ACC112 (cell line): ENCODE data around the gene ANXA4.
"Not testable (repeated sequence)": the region's sequence is repeated elsewhere in the genome, so short reads cannot be mapped to it uniquely, and the experiment has no call there.

Experiments
- H2AFZ ChIP-seq: fragments of 200-600 bp; sonication (generic); one replicate; pipeline ENCODE4 v1.6.0; 2017; ENCODE audit warnings: antibody characterized with exemption, low read length; ENCODE audit not compliant: unreplicated experiment
- H3K27ac ChIP-seq: fragments of 200-600 bp; sonication (generic); 2 replicates; pipeline ENCODE4 v1.5.1; 2014; ENCODE audit warnings: low read depth, mild to moderate bottlenecking, antibody characterized with exemption, low read length, moderate library complexity
- H3K27me3 ChIP-seq: fragments of 200-600 bp; sonication (generic); 2 replicates; pipeline ENCODE4 v1.6.1; 2014; ENCODE audit warnings: mild to moderate bottlenecking, antibody characterized with exemption, low read length, moderate library complexity, mixed read lengths; ENCODE audit not compliant: insufficient read depth
- H3K36me3 ChIP-seq: fragments of 200-600 bp; sonication (generic); 2 replicates; pipeline ENCODE4 v1.6.1; 2016; ENCODE audit warnings: mild to moderate bottlenecking, antibody characterized with exemption, low read length, moderate library complexity, mixed read lengths; ENCODE audit not compliant: insufficient read depth
- H3K4me1 ChIP-seq: fragments of 200-600 bp; sonication (generic); one replicate; pipeline ENCODE4 v1.6.1; 2016; ENCODE audit warnings: low read length, mixed read lengths; ENCODE audit not compliant: insufficient read depth, unreplicated experiment, control insufficient read depth
- H3K4me3 ChIP-seq: fragments of 200-600 bp; sonication (generic); 2 replicates; pipeline ENCODE4 v1.5.1; 2014; ENCODE audit warnings: mild to moderate bottlenecking, low read depth, low read length
- H3K79me2 ChIP-seq: fragments of 200-600 bp; sonication (generic); one replicate; pipeline ENCODE4 v1.6.0; 2016; ENCODE audit warnings: low read length; ENCODE audit not compliant: control insufficient read depth, unreplicated experiment, insufficient read depth

The ANXA4 gene

DNA sequence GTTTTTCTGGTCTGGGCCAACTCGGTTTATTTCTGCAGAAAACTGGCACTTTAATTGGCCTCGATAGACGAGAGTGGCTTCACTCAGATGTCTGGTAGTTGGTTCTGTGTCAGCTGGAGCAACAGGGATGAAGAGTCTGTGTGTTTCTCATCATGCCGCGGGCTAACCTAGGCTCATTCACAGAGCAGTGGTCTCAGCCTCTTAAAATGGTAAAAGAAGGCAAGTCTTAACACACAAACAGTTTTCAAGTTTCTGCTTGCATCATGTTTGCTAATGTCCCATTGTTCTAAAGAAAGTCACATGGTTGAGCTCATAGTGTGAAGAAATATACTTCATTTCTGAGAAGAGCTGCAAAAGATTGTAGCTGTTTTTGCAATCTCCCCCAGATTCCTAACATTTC, 37.5 kb upstream of the ANXA4 start:
- no peak overlapping the region for H2AFZ ChIP-seq
- H3K36me3 ChIP-seq, result no peaks in the 10 kb centered on the region
- no peaks in the 10 kb centered on the region for H3K27me3 ChIP-seq
- no peaks in the 10 kb centered on the region for H3K79me2 ChIP-seq
- no peak overlapping the region for H3K27ac ChIP-seq
- no peaks in the 10 kb centered on the region for H3K4me1 ChIP-seq
- no peak overlapping the region for H3K4me3 ChIP-seq

GRCh38 chr2:69709290-69709689, 32.6 kb upstream of the ANXA4 start:
- H3K4me1 ChIP-seq, result no peaks in the 10 kb centered on the region

GRCh38 chr2:69711971-69712370, 30.0 kb upstream of the ANXA4 start:
- Histone ChIP-seq H3K4me1 (peaks cover 6% of the 10 kb centered on the region), H3K36me3 (no peaks in the 10 kb centered on the region), H3K27ac (no peak overlapping the region), H3K79me2 (no peaks in the 10 kb centered on the region), H3K4me3 (no peak overlapping the region), H3K27me3 (no peaks in the 10 kb centered on the region), H2AFZ (no peak overlapping the region)

More at GRCh38 chr2:69709290-69709689, 32.6 kb upstream of the ANXA4 start:
- no peak overlapping the region for H3K4me3 ChIP-seq
- no peaks in the 10 kb centered on the region for H3K36me3 ChIP-seq
- no peaks in the 10 kb centered on the region for H3K27me3 ChIP-seq
- no peak overlapping the region for H3K27ac ChIP-seq
- H3K79me2 ChIP-seq, result no peaks in the 10 kb centered on the region
- no peak overlapping the region for H2AFZ ChIP-seq

DNA sequence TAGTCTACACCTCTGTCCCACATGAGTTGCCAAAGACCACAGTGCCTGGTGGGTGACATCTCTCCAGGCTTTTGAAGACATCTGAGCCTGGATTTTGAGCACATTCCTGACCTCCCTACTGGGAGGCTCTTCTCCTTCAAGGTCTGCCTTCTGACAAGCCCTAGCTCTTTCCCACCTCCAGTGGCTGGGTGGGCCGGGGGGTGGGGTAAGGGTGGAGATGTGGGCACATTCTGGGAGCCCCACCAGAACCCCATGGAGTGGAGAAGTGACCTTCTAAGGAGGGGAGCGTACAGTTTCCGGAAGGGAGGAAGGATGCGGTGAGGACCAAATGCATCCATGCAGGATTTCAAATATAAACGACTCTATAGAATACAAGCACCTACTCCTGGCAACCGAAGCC, 27.9 kb upstream of the ANXA4 start:
- H3K27me3 ChIP-seq, result no peaks in the 10 kb centered on the region
- H3K4me1 ChIP-seq, result peaks cover 7% of the 10 kb centered on the region
- no peak overlapping the region for H3K27ac ChIP-seq
- H3K36me3 ChIP-seq, result no peaks in the 10 kb centered on the region
- H2AFZ ChIP-seq, result no peak overlapping the region
- no peak overlapping the region for H3K4me3 ChIP-seq
- no peaks in the 10 kb centered on the region for H3K79me2 ChIP-seq

DNA sequence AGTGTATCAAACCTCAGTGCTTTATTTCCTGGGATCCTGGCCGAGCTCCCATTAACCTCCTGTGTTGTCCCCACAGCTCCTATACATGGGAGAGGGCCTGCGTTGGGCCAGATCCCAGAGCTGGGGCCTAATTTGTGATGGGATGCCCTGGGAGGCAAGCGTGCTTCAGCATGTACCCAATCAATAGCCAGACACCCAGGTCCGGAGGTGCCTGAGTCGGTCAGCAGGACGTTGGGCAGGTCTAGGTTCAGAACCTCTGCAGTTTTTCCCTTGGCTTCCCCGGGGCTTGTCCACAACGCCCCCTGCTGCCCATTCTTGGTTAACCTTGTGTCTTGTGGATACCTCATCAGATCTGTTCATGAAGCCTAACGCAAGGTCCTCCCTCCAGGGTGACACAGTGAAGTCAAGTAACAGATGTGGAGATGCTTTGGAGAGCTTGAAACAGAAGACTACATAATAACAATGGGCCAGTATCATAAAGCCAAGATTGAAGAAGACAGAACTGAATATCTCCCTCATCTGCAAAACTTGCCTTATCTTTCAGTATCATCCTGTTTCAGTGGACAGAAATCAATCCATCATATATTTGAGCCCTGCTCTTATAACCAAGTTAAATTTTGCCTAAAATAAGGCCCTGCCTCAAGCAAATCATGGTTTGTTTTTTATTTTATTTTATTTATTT, 27.3 kb upstream of the ANXA4 start:
- H2AFZ ChIP-seq, H3K36me3 ChIP-seq, H3K4me1 ChIP-seq, H3K27me3 ChIP-seq, H3K79me2 ChIP-seq, H3K27ac ChIP-seq, H3K4me3 ChIP-seq: not testable (repeated sequence)

GRCh38 chr2:69715964-69716363, 26.0 kb upstream of the ANXA4 start:
- Histone ChIP-seq H2AFZ (no peak overlapping the region), H3K36me3 (no peaks in the 10 kb centered on the region), H3K79me2 (no peaks in the 10 kb centered on the region), H3K4me1 (peaks cover 7% of the 10 kb centered on the region), H3K27ac (no peak overlapping the region), H3K4me3 (no peak overlapping the region), H3K27me3 (no peaks in the 10 kb centered on the region)

GRCh38 chr2:69716555-69717120, 25.3 kb upstream of the ANXA4 start:
- Histone ChIP-seq H3K4me3 (no peak overlapping the region), H3K27ac (no peak overlapping the region), H2AFZ (no peak overlapping the region), H3K36me3 (no peaks in the 10 kb centered on the region), H3K4me1 (peaks cover 7% of the 10 kb centered on the region), H3K27me3 (no peaks in the 10 kb centered on the region), H3K79me2 (no peaks in the 10 kb centered on the region)

GRCh38 chr2:69717186-69717585, 24.7 kb upstream of the ANXA4 start:
- peaks cover 7% of the 10 kb centered on the region for H3K4me1 ChIP-seq
- H3K27me3 ChIP-seq, result no peaks in the 10 kb centered on the region
- H2AFZ ChIP-seq, result no peak overlapping the region
- H3K27ac ChIP-seq, result no peak overlapping the region
- H3K36me3 ChIP-seq, result no peaks in the 10 kb centered on the region
- H3K4me3 ChIP-seq, result no peak overlapping the region
- H3K79me2 ChIP-seq, result no peaks in the 10 kb centered on the region

DNA sequence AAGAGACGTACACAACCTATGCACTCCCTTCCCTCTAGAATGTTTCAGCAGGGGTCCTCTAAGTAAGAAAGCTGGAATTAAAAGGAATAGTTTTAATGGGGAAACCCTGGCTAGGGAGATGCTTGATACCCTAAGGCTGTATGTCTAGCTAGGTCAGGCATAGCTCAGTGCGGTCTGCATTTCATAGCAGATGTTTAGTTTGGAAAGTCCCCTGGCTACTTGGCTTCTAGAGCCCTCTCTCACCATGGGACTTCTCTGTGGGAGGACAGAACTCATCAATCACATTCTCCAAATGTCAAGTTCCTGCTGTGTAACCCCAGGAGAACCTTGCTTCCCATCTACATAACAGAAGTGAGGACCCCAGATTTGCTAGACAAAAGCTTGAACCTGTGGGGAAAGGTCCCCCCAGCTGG, 24.1 kb upstream of the ANXA4 start:
- H3K27ac ChIP-seq, result no peak overlapping the region

GRCh38 chr2:69718338-69718965, 23.5 kb upstream of the ANXA4 start:
- H3K4me1 ChIP-seq, result peaks cover 7% of the 10 kb centered on the region
- H3K4me3 ChIP-seq, result no peak overlapping the region
- no peak overlapping the region for H3K27ac ChIP-seq

More for the DNA sequence above, 24.1 kb upstream of the ANXA4 start:
- no peak overlapping the region for H2AFZ ChIP-seq
- H3K4me3 ChIP-seq, result no peak overlapping the region
- no peaks in the 10 kb centered on the region for H3K79me2 ChIP-seq
- H3K36me3 ChIP-seq, result no peaks in the 10 kb centered on the region
- H3K27me3 ChIP-seq, result no peaks in the 10 kb centered on the region
- H3K4me1 ChIP-seq, result peaks cover 7% of the 10 kb centered on the region

GRCh38 chr2:69720404-69720803, 21.5 kb upstream of the ANXA4 start:
- Histone ChIP-seq H2AFZ (no peak overlapping the region), H3K27me3 (no peaks in the 10 kb centered on the region), H3K79me2 (no peaks in the 10 kb centered on the region), H3K4me1 (peaks cover 7% of the 10 kb centered on the region), H3K4me3 (no peak overlapping the region), H3K36me3 (no peaks in the 10 kb centered on the region), H3K27ac (no peak overlapping the region)

More at GRCh38 chr2:69718338-69718965, 23.5 kb upstream of the ANXA4 start:
- Histone ChIP-seq H2AFZ (no peak overlapping the region), H3K79me2 (no peaks in the 10 kb centered on the region), H3K36me3 (no peaks in the 10 kb centered on the region), H3K27me3 (no peaks in the 10 kb centered on the region)
